Hepatocyte (in vitro differentiated cells): ENCODE measurements around the gene DAND5. TPM values are rescaled to one million over a fixed set of nuclear protein-coding genes. Genes with fewer than 3 reads are reported as not detected.
"Not testable (repeated sequence)": the region's sequence is repeated elsewhere in the genome, so short reads cannot be mapped to it uniquely, and the experiment has no call there.

Experiments
- DNase-seq: peaks from one replicate; pipeline ENCODE4 v3.0.0-alpha.2; 2016; ENCODE audit warnings: low spot score
- H2AFZ ChIP-seq: fragments of 200-600 bp; sonication (generic); 2 replicates; pipeline ENCODE4 v1.6.0; 2016; ENCODE audit warnings: antibody characterized with exemption, mild to moderate bottlenecking
- H3K27ac ChIP-seq: fragments of 200-600 bp; sonication (generic); 2 replicates; pipeline ENCODE4 v1.5.1; 2016; ENCODE audit warnings: mild to moderate bottlenecking
- H3K27me3 ChIP-seq: fragments of 200-600 bp; sonication (generic); 2 replicates; pipeline ENCODE4 v1.6.1; 2016
- H3K36me3 ChIP-seq: fragments of 200-600 bp; sonication (generic); replicated peaks from 2 replicates; pipeline ENCODE4 v1.5.1; 2016; ENCODE audit warnings: low read depth; ENCODE audit not compliant: insufficient read depth
- H3K4me1 ChIP-seq: fragments of 200-600 bp; sonication (generic); 2 replicates; pipeline ENCODE4 v1.5.1; 2016; ENCODE audit warnings: mild to moderate bottlenecking, moderate library complexity; ENCODE audit not compliant: insufficient read depth
- H3K4me2 ChIP-seq: fragments of 200-600 bp; sonication (generic); 2 replicates; pipeline ENCODE4 v1.6.0; 2016
- H3K4me3 ChIP-seq: fragments of 200-600 bp; sonication (generic); 2 replicates; pipeline ENCODE4 v1.5.1; 2016; ENCODE audit warnings: mild to moderate bottlenecking
- H3K79me2 ChIP-seq: fragments of 200-600 bp; sonication (generic); 2 replicates; pipeline ENCODE4 v1.6.0; 2017; ENCODE audit warnings: mild to moderate bottlenecking
- H3K9me2 ChIP-seq: fragments of 200-600 bp; sonication (generic); replicated peaks from 2 replicates; pipeline ENCODE4 v1.6.0; 2017; ENCODE audit warnings: mild to moderate bottlenecking; ENCODE audit not compliant: insufficient read depth
- H3K9me3 ChIP-seq: fragments of 200-600 bp; sonication (generic); 2 replicates; pipeline ENCODE4 v1.5.1; 2016; ENCODE audit warnings: low read depth, mild to moderate bottlenecking
- H4K20me1 ChIP-seq: fragments of 200-600 bp; sonication (generic); 2 replicates; pipeline ENCODE4 v1.6.0; 2016; ENCODE audit warnings: mild to moderate bottlenecking; ENCODE audit not compliant: insufficient read depth, poor library complexity, severe bottlenecking
- EZH2 ChIP-seq: fragments of 200-600 bp; sonication (generic); IDR thresholded peaks from 2 replicates; pipeline ENCODE4 v1.6.1; 2016; ENCODE audit warnings: antibody characterized with exemption, mild to moderate bottlenecking, borderline replicate concordance
- EZH2phosphoT487 ChIP-seq: fragments of 200-600 bp; sonication (generic); IDR thresholded peaks from one replicate; pipeline ENCODE4 v1.6.1; 2018; ENCODE audit warnings: antibody characterized with exemption, mild to moderate bottlenecking, low read depth, moderate library complexity; ENCODE audit not compliant: unreplicated experiment, severe bottlenecking
- WGBS: methylation state at CpG from one replicate; pipeline ENCODE4 v1.1.6; 2016; ENCODE audit warnings: low lambda C conversion rate; ENCODE audit errors: missing lambda C conversion rate; 5-methylcytosine and 5-hydroxymethylcytosine counted together
- polyA plus RNA-seq: library from polyadenylated mRNA; unstranded; fragments of >200 nt; fragmentation: Nextera tagmentation; extraction: Ambion mirVana; gene quantifications from 2 replicates; pipeline ENCODE4 v1.2.1, GENCODE V29; 2016
- total RNA-seq: library from RNA; depleted of rRNA; stranded (reverse); fragments of >200 nt; gene quantifications from 2 replicates; pipeline ENCODE4 v1.2.3, GENCODE V29; 2014
- TF ChIP-seq, protein P1 (sequence below): fragments of 200-600 bp; sonication (generic); IDR thresholded peaks from 2 replicates; pipeline ENCODE4 v1.5.1; 2016; ENCODE audit warnings: antibody characterized with exemption, mild to moderate bottlenecking; ENCODE audit not compliant: poor library complexity

Gene DAND5
- total and polyA plus RNA-seq, 2 experiments from 2014 or later, result 0.17 TPM; not detected in 1

GRCh38 chr19:12955996-12956395 lies 13.4 kb upstream of the DAND5 start:
- no peaks in the 10 kb centered on the region for H3K9me3 ChIP-seq
- H3K4me2 ChIP-seq, result peak overlapping the region; percentile 92
- peak overlapping the region; percentile 90 for H3K27ac ChIP-seq
- no peaks in the 10 kb centered on the region for H3K36me3 ChIP-seq
- H3K27me3 ChIP-seq, result no peaks in the 10 kb centered on the region
- H4K20me1 ChIP-seq, result peaks cover 2% of the 10 kb centered on the region
- peak overlapping the region; percentile 89 for H3K4me3 ChIP-seq
- H3K4me1 ChIP-seq, result peaks cover 28% of the 10 kb centered on the region
- H3K9me2 ChIP-seq, result no peaks in the 10 kb centered on the region
- no peak for TF ChIP-seq EZH2
- no peak for TF ChIP-seq EZH2phosphoT487
- TF ChIP-seq, protein P1, sequence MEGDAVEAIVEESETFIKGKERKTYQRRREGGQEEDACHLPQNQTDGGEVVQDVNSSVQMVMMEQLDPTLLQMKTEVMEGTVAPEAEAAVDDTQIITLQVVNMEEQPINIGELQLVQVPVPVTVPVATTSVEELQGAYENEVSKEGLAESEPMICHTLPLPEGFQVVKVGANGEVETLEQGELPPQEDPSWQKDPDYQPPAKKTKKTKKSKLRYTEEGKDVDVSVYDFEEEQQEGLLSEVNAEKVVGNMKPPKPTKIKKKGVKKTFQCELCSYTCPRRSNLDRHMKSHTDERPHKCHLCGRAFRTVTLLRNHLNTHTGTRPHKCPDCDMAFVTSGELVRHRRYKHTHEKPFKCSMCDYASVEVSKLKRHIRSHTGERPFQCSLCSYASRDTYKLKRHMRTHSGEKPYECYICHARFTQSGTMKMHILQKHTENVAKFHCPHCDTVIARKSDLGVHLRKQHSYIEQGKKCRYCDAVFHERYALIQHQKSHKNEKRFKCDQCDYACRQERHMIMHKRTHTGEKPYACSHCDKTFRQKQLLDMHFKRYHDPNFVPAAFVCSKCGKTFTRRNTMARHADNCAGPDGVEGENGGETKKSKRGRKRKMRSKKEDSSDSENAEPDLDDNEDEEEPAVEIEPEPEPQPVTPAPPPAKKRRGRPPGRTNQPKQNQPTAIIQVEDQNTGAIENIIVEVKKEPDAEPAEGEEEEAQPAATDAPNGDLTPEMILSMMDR, result no peak
- WGBS, result 67% methylated on average over 12 of the region's 12 CpGs
- H3K79me2 ChIP-seq, result peaks cover 35% of the 10 kb centered on the region
- no peak overlapping the region for H2AFZ ChIP-seq
- no peak for DNase-seq

GRCh38 chr19:12956446-12957388 lies 12.7 kb upstream of the DAND5 start, which contains the start of gene GADD45GIP1:
Gene GADD45GIP1, minus strand, starts transcription at chr19:12957223. Its CDS starts 11 bp downstream, at chr19:12957212.
- TF ChIP-seq EZH2phosphoT487 (no peak), EZH2 (no peak)
- TF ChIP-seq, protein P1, result no peak
- Histone ChIP-seq H3K4me3 (peak within 1 kb of the TSS; percentile 89), H4K20me1 (peaks cover 2% of the 10 kb centered on the region), H3K36me3 (no peaks in the 10 kb centered on the region), H3K79me2 (peaks cover 35% of the 10 kb centered on the region), H3K27ac (peak within 1 kb of the TSS; percentile 90), H3K4me1 (peaks cover 28% of the 10 kb centered on the region), H2AFZ (peak within 1 kb of the TSS; percentile 88), H3K4me2 (peak within 1 kb of the TSS; percentile 92), H3K9me2 (no peaks in the 10 kb centered on the region), H3K27me3 (no peaks in the 10 kb centered on the region), H3K9me3 (no peaks in the 10 kb centered on the region)
- WGBS, result 5% methylated on average over 71 of the region's 84 CpGs
- peak; percentile 86 for DNase-seq

- peaks cover 32% of the 10 kb centered on the region for H3K79me2 ChIP-seq
- peak overlapping the region; percentile 90 for H3K27ac ChIP-seq
- not testable (repeated sequence) for DNase-seq, H3K27me3 ChIP-seq, H3K36me3 ChIP-seq, H4K20me1 ChIP-seq, H3K9me2 ChIP-seq, H3K9me3 ChIP-seq
- 83% methylated on average over 31 of the region's 31 CpGs for WGBS
- H3K4me1 ChIP-seq, result peaks cover 25% of the 10 kb centered on the region
- H3K4me3 ChIP-seq, result peak overlapping the region; percentile 89
- peak overlapping the region; percentile 88 for H2AFZ ChIP-seq
- peak overlapping the region; percentile 92 for H3K4me2 ChIP-seq
Observed at GRCh38 chr19:12957389-12957952, 11.9 kb upstream of the DAND5 start.

GRCh38 chr19:12959481-12959880 lies 9.9 kb upstream of the DAND5 start:
- no peak for DNase-seq
- peaks cover 14% of the 10 kb centered on the region for H3K4me1 ChIP-seq
- H3K9me3 ChIP-seq, result no peaks in the 10 kb centered on the region
- no peak overlapping the region for H2AFZ ChIP-seq
- H3K27me3 ChIP-seq, result no peaks in the 10 kb centered on the region
- WGBS, result 73% methylated on average over 6 of the region's 6 CpGs
- no peak overlapping the region for H3K27ac ChIP-seq
- H3K4me3 ChIP-seq, result no peak overlapping the region
- H3K79me2 ChIP-seq, result peaks cover 30% of the 10 kb centered on the region
- no peak overlapping the region for H3K4me2 ChIP-seq
- H3K9me2 ChIP-seq, result no peaks in the 10 kb centered on the region
- TF ChIP-seq EZH2phosphoT487 (no peak), EZH2 (no peak)
- TF ChIP-seq, protein P1, result no peak
- H3K36me3 ChIP-seq, result no peaks in the 10 kb centered on the region
- peaks cover 2% of the 10 kb centered on the region for H4K20me1 ChIP-seq
